ENCODE data around the gene SUZ12.
"Not testable (repeated sequence)": the region's sequence is repeated elsewhere in the genome, so short reads cannot be mapped to it uniquely, and the experiment has no call there.

Gene SUZ12

DNA sequence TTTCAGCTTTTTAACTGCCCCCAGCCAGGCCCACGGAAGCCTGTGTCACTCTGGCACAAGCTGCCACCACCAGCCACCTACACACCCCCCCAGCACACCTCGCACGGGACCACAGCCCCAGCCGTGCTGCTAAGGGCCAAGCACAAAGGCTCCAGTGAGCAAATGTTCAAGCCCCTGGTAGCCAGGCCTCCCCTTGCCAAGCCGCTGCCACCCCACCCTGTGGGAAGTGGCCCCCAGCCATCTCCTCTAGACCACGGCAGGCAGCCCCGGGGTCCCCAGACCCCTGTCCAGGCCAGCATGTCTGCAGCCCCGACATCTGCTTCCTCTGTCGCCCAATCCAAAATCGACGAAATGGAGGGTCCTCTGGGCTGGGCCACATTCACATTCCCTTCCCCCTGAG is 105.5 kb downstream of the SUZ12 start:
- DNase-seq: not testable (repeated sequence)

DNA sequence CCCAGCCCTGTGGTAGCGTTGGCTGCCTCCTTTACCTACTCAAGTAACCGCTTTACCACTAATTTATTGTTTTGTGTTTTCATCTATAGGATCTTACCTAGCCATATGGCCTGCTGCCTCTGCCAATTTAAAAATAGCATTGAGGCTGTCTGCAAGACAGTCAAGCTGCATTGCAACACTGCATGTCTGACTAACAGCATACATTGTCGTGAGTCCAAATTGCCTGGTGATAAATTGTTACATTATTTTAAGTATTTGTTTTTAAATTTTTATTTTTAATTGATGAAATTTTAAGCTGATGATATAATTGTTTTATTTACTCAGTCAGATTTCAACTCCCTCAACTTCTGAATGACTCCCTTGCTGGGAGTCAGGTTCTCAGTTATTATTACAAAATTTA is 108.8 kb downstream of the SUZ12 start:
- not testable (repeated sequence) for DNase-seq

DNA sequence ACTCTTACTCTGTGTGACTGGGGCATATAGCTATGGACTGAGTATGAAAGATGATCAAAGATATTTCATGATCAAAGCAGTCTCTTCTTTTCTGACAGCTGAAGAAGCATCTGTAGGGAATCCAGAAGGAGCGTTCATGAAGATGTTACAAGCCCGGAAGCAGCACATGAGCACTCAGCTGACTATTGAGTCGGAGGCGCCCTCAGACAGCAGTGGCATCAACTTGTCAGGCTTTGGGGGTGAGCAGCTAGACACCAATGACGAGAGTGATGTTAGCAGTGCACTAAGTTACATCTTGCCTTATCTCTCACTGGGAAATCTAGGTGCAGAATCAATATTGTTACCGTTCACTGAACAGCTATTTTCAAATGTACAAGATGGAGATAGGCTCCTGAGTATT is 110.9 kb downstream of the SUZ12 start:
- DNase-seq: not testable (repeated sequence)

Measured in NK-92 treated with Interleukin-12 subunit alpha and Interleukin-12 subunit beta, amount 100 ng/mL, for 24 hours (cell line).